C4-2B (cell line): ENCODE results near the gene ZNF532.

ENCODE experiments used
- ZFX ChIP-seq: fragments of 450-650 bp; IDR thresholded peaks from 2 replicates; pipeline ENCODE4 v1.6.1; 2017
- TF ChIP-seq, protein P1 (sequence below): fragments of 450-650 bp; conservative IDR thresholded peaks from 2 replicates; pipeline ENCODE4 v1.5.1; 2017; ENCODE audit warnings: mild to moderate bottlenecking

DNA sequence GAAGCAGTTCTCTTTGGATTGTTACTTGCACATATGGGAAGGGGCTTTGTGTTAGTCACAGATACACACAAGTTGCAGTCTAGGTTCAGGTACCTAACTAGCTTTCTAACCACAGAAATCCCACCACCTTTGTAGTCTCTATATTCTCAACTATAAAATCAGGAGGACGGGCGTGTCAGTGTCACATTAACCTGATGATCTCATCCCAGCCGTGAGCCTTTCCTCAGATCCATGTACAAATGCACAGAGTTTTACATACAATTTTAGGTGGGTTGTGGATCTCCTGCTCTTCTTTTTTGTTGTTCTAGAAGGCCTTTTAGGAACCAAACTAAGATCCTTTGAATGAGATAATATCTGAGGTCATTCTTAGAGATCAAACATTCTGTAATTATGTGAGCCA, 94.0 kb downstream of the ZNF532 start:
- TF ChIP-seq, protein P1, sequence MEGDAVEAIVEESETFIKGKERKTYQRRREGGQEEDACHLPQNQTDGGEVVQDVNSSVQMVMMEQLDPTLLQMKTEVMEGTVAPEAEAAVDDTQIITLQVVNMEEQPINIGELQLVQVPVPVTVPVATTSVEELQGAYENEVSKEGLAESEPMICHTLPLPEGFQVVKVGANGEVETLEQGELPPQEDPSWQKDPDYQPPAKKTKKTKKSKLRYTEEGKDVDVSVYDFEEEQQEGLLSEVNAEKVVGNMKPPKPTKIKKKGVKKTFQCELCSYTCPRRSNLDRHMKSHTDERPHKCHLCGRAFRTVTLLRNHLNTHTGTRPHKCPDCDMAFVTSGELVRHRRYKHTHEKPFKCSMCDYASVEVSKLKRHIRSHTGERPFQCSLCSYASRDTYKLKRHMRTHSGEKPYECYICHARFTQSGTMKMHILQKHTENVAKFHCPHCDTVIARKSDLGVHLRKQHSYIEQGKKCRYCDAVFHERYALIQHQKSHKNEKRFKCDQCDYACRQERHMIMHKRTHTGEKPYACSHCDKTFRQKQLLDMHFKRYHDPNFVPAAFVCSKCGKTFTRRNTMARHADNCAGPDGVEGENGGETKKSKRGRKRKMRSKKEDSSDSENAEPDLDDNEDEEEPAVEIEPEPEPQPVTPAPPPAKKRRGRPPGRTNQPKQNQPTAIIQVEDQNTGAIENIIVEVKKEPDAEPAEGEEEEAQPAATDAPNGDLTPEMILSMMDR = no peak
- TF ChIP-seq ZFX = no peak
